GM18505 (cell line): ENCODE results near the gene MTSS2.
"Not testable (repeated sequence)": the region's sequence is repeated elsewhere in the genome, so short reads cannot be mapped to it uniquely, and the experiment has no call there.

Source experiments
- ATAC-seq: cut with Tn5 transposase; IDR thresholded peaks from one replicate; pipeline ENCODE4 v1.9.1; 2021; ENCODE audit not compliant: unreplicated experiment
- POLR2A ChIP-seq: IDR thresholded peaks from 4 replicates; pipeline ENCODE4 v1.6.1; 2011; ENCODE audit warnings: borderline replicate concordance; ENCODE audit not compliant: insufficient read depth, insufficient read length; ENCODE audit errors: extremely low read depth

Gene MTSS2

DNA sequence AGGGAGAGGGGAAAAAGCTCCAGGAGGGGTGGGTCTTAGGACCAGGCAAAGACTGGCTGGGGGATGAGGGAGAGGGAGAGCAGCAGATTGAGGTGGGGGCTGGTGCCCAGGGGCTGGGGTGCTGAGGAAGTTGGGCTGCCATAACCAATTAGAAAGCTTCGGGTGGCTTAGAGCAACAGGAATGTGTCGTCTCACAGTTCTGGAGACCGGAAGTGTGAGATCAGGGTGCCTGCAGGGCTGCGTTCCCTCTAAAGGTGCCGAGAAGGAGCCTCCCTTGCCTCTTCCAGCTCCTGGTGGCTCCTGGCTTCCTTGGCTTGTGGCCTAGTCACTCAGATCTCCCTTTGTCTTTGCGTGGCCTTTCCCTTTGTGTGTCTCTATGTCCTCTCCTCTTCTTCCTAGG, 37.2 kb downstream of the MTSS2 start:
- ATAC-seq = no peak
- no peak for TF ChIP-seq POLR2A

DNA sequence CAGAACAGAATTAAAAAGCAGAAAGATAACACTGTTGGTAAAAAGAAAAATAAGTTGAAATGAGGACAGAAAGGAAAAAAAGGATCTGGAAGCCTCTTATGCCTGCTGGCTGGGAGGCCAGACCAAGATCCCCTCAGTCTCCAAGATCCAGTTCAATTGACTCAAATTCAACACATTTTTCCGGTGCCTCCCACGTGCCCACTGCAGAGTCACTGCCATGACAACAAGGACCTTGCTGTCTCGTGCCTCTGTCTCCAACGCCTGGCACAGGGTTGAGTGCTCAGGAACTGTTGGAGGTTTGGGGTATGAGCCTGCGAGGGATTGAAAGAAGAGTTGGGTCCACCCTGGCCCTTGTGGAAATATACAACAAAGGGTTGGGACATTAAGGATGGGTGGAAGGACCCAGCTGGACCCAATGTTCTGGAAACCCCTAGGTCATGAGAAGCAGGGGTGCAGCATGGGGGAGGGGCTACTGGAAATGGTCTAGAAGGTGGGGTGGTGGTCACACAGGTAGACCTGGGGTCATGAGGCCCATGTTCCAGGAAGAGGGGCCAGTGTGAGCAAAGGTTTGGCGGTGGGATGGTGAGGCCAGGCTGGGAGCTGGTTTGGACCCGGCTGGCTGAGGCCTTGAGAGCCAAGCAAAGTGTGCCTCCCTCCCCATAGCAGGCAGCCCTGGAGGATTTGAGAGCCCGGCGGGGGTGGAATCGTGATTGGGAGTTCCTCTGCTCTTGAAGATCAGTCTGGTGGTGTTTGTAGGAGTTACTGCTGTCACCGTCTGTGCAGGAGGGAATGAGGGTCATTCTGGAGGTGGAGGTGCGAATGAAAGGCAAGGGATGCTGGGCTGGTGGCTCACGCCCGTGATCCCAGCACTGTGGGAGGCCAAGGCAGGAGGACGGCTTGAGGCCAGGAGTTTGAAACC, 38.2 kb downstream of the MTSS2 start:
- ATAC-seq = no peak
- TF ChIP-seq POLR2A = no peak

DNA sequence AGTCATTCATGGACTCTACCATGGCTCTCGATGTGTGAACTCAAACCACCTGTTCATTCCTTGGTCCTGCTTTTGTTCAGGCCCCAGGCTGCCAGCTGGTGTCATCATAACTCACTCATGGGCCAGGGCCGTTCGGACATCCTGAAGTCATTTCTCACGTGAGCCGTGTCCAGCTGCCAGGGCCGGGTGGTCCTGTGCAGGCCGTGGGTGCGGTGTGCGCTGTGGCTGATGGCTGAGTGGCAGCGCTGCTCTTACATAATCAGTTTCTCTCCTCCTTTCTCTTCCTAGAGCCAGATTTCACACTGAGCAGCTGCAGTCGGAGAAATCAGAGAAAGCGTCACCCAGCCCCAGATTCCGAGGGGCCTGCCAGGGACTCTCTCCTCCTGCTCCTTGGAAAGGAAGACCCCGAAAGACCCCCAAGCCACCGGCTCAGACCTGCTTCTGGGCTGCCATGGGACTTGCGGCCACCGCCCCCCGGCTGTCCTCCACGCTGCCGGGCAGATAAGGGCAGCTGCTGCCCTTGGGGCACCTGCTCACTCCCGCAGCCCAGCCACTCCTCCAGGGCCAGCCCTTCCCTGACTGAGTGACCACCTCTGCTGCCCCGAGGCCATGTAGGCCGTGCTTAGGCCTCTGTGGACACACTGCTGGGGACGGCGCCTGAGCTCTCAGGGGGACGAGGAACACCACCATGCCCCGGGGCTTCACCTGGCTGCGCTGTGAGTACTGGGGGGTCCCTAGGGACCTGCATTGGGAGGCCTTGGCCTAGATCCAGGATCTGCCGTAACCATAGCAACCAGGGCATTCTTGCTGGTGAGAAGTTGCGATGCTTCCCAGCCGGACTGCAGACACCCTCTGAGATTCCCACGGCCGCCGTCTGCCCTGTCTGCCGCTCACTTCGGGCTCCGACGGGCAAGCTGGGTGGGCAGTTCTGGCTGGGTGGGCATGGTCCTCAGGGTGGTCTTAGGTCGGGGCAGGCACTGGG, 39.3 kb downstream of the MTSS2 start, which contains the start of gene IL34:
Gene IL34 (plus strand): TSS at position 300 of the 982 bp plus-strand sequence. CDS start 389 bp downstream, at position 689.
- no peak for TF ChIP-seq POLR2A
- no peak for ATAC-seq

DNA sequence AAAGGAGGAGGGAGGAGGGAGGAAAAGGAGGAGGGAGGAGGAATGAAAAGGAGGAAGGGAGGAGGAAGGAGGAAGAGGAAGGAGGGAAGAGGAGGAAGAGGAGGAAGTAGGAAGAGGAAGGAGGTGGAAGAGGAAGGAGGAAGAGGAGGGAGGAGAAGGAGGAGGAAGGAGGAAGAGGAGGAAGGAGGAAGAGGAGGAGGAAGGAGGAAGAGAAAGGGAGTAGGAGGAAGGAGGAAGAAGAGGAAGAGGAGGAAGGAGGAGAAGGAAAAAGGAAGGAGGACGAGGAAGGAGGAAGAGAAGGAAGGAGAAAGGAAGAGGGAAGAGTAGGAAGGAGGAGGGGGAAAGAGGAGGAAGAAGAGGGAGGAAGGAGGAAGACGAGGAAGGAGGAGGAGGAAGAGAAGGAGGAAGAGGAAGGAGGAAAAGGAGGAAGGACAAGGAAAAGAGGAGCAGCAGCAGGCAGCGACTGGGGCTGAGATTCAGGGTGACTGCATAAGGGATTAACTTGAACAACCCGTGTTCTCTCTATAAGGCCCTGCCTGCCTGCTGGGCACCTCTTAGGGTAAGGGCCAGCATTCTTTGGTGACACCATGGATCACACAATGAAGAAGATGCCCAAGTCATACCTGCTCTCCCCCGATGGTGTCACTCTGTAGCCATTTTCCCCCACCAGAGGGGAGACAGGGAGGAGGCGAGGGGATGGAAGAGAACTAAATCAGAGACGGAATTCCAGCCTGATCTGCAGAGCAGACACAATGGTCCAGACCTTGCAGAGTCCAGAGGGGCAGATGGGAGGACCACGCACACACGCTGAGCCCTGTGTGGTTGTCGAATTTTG, 40.9 kb downstream of the MTSS2 start:
- TF ChIP-seq POLR2A = no peak
- ATAC-seq = no peak

DNA sequence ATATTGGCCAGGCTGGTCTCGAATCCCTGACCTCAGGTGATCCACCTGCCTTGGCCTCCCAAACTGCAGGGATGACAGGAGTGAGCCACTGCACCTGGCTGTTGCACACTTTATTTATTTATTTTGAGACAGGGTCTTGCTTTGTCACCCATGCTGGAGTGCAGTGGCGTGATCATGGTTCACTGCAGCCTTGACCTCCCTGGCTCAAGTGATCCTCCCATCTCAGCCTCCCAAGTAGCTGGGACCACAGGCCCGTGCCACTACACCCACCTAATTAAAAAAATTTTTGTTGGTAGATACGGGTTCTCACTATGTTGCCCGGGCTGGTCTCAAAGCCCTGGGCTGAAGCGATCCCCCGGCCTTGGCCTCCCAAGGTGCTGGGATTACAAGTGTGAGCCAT, 42.6 kb downstream of the MTSS2 start:
- not testable (repeated sequence) for ATAC-seq

DNA sequence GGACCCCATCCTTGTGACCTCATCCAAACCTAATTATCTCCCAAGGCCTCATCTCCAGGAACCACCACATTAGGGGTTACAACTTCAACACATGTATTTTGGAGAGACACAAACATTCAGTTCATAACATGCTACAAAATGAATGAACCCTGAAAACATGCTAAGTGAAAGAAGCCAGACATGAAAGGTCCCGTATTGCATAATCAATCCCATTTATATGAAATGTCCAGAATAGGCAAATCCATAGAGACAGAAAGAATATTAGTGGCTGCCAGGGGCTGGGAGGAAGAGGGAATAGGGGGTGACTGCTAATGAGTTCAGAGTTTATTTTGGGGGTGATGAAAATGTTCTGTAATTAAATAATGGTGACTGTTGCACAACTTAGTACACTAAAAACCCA, 43.2 kb downstream of the MTSS2 start:
- no peak for ATAC-seq
- TF ChIP-seq POLR2A = no peak

DNA sequence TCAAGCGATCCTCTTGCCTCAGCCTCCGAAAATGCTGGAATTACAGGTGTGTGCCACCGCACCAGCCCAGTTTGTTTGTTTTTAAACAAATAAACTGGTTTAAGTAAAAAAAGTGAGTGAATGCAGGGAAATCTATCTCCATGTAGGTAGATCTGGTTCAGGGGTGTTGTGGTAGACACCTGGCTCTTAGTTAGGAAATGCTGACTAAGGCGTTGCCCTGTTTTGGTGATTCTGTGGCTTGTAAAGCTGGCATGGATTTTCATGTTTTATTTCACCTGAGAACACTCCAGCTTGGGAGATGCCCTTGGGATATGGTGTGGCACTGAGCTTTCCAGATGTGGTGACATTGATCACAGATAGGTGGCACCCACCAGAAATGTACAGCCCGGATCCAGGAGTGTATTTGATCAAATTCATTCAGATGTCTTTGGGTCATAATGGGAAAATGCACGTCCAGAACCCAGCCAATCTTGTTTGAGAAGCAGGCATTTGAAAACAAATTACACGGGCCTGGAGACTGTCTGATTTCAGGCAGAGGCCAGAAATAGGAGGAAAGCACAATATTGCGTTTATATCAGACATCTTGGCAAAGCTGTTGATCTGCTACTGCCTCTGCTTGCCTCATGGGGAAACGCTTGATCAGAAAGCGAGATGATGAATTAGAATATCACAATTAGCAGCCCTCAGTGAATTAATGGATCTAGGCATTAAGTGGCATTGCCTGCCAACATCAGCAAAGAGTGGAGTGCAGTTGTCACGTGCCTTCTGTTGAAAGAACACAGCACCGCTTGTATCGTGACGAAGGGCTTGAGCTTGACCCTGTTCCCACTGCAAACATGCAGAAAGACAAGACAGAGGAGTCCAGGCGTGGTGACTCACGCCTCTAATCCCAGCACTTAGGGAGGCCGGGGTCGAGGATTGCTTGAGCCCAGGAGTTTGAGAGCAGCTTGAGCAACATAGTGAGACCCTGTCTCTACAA, 46.8 kb downstream of the MTSS2 start:
- no peak for TF ChIP-seq POLR2A
- ATAC-seq = no peak
